ENCODE results near the gene PKP1.

- TF ChIP-seq CTCF (IDR thresholded peaks at IDR 0.05) (no peak), EZH2 (IDR thresholded peaks at IDR 0.05) (no peak)
Observed at GRCh38 chr1:201378804-201379203, 95.5 kb downstream of the PKP1 start.
